ENCODE results near the gene SCGB1C1. TPM values are rescaled to one million over a fixed set of nuclear protein-coding genes. Genes with fewer than 3 reads are reported as not detected.

SCGB1C1 gene
- total RNA-seq, 1 donor from 2014 or later: not detected

DNA sequence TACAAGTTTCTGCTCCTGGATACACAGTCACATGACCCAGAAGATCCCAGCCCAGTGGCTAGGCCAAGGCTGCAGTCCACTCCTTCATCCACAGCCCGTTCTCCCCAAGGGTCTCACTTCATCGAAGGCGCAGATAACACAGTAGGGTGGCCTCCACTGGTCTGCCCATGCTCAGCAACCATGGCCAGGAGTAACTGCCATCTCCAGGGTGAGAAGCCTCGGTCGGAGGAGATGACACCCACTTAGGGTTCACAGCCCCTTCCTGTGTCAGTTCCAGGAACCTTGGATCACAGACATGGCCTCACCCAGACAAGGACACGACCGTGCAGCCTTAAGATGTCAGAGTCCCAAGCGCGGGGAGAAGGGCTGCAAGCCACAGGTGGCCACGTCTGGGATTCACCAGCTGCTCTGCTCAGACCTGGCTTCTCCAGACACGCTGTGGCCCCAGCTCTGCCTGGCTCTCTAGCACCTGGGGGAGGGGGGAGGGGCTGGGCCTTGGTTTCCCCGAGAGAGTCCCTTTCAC, 11.8 kb downstream of the SCGB1C1 start:
- FAIRE-seq: no peak
- no peak for DNase-seq (ENCODE audit: low spot score in 2 of 2)

DNA sequence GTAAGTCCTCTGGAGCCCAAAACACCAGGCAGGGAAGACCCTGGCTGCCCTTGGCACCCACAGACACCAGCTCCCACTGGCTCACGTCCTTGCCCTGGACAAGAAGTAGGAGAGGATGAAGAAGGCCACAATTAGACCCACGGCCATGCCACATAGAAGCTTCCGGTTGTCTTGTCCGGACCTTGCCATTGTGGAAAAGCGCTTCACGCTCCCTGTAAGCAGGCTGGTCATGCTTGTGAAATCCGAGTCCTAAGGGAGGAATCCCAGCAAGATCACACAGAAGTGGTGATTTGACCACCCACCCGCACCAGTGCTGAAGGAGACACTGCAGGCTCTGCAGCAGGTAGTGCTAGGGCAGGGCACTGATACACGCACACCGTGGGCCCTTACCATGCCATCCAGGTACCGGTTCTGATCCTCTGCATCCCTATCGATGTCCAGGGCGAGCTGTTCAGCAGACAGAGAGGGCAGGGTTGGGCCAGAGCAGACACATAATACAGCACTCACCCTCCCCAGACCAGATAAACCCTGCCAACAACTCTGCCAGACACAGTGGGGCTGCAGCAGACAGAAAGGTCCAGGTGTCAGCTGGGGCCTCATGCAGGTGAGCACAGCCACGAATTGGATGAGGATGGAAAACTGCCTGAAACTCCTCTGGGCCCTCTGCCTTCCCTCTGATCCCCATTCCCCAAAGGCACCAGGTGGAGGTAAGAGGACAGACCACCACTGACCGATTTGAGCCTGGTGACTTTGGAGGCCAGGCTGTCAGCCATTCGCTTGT, 12.5 kb downstream of the SCGB1C1 start:
- DNase-seq (ENCODE audit: low spot score in 2 of 2): no peak
- FAIRE-seq: no peak

DNA sequence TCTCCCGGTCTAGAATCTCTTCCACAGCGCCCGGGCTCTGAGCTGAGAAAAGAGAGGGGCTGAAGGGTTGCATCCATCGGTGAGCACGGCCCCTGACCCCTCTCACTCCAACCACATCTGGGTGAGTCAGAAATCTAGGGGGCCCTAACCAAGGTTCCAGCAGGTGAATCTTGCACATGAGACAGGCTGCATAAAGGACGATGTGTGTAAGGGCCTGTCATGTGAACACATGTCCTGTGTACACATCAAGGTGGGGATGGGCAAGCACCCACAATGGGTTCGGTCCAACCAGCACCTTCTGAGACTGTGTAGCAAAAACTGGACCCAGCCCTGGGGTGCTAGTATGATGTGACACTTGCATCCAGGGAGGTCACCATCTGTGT, 13.1 kb downstream of the SCGB1C1 start:
- DNase-seq (ENCODE audit: low spot score in 2 of 2) (no peak), FAIRE-seq (no peak)

DNA sequence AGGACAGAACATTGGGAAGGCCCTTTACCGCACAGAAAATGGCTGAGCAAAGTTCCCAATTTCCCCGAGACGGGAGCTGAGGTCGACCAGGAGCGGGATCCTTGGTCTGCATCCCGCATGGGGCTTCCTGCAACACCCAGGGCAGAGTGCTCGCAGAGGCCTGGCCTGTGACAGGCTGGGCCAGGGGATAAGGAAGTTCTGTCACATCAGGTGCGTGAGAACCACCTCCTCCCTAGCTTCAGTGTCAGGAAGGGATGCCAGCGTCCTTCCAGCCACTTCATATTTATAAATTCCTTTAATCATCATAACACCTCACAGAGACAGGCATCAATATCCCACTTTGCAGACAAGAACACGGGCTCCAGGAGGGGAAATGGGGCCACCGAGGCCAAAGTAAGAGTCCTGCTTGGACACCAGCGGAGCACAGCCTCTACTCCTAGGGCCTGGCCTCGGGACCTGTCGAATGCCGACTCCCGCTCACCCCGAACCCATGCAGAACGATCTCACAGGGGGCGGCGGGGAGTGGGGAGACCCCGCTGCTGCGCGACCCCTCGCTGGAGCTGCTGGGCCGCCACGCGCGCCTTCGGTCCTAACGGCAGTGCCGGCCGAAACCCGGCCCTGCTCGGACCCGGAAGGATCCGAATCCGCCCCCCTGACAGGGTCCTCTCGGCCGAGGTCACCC, 13.8 kb downstream of the SCGB1C1 start:
- FAIRE-seq (no peak), DNase-seq (ENCODE audit: low spot score in 2 of 2) (no peak)

DNA sequence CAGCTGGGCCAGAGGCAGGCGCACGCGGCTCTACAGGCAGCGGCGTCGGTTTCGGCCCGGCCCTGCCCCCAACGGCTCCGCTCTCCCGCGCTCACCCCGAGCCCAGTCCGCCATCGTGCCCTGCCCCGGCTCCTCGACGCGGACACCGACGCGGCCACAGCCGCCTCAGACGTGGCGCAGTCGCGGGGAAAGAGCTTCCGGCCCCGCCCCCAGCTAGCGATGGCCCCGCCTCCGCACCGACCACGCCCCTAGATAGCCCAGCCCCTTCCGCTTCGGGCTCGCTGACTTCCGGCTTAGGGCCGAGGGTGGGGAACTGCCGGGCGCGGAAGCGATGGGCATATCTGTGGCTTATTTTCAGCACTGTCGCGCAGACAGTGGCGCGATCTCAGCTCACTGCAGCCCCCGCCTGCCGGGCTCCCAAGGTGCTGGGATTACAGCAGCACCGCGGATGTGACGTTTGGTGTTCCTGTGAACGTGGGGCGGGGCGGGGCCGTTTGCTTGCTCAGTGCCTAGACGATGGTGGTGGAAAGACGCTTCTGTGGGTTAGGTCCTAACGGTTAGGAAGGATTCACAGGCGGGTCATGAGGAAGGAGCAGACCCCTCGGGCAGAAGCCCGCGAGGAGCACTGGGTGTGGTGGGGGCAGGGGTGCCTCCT, 14.5 kb downstream of the SCGB1C1 start, which contains the start of the genes BET1L and RIC8A:
BET1L (minus strand) TSS at position 192 of the 655 bp plus-strand sequence; CDS start at position 114, 78 bp downstream.
RIC8A (plus strand) TSS at position 501 of the 655 bp plus-strand sequence. CDS start 1,147 bp downstream, outside the sequence.
- FAIRE-seq (no peak), DNase-seq (ENCODE audit: low spot score in 2 of 2) (peak; percentile 100)

DNA sequence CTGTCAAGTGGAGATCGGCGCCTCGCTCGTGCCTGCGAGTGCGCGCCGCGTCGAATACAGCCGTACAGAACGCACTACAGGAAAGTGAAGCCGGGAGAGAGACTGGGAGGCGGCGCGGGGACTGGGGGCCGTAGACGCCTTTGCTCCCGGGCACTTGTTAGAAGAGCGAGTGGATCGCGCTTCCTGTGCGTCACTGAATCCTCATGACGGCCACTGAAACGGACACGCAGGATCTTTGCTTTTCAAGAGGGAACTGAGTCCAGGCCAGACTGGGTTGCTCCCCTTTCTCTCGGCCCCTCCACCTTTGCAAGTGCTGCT, 14.9 kb downstream of the SCGB1C1 start:
- FAIRE-seq (no peak), DNase-seq (ENCODE audit: low spot score in 2 of 2) (peak in 1 of 2 donors; percentile 55)

DNA sequence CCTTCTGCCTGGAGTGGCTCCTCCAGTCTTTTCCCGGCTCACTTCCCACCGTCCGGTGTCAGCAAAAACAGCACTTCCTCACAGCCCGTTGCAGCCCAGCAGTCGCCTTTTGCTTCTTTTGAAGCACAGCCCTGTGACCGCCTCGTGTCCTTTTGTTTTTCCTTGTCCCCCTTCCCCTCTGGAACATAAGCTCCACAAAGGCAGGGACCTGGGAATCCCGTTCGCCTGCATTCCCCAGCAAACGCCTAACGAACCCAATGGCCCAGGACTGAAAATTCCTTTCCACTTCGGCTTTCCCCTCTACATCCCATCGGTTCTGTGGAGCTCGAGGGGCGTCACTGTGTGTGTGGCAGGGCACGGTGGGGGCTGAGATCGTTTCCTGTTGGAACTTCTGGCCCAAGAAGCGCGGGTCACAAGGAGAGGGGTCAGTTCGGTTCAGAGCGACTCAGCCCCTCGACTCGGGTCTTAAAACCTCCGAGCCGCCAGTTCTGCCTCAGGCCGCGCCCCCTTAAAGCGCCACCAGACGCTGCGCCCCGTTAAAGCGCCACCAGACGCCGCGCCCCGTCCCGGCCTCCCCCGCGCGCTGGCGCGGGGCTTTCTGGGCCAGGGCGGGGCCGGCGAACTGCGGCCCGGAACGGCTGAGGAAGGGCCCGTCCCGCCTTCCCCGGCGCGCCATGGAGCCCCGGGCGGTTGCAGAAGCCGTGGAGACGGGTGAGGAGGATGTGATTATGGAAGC, 15.5 kb downstream of the SCGB1C1 start:
- DNase-seq (ENCODE audit: low spot score in 2 of 2) (peak; percentile 93), FAIRE-seq (no peak)

DNA sequence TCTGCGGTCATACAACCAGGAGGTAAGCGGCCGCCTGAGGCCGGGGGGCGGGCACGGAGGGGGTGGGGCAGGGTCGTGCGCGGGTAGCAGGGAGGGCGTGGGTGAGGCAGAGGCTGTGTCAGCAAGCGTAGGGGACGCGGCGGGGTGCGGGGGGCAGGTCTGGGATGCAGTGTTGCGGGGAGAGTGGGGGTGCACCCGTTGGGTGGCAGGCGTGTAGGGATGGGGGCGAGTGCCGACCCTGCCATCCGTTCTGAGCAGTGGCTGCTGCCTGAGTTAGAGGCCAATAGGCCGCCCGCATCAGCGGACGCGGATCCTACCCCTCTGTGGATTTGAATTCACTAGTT, 16.0 kb downstream of the SCGB1C1 start:
- FAIRE-seq (no peak), DNase-seq (ENCODE audit: low spot score in 2 of 2) (no peak)

DNA sequence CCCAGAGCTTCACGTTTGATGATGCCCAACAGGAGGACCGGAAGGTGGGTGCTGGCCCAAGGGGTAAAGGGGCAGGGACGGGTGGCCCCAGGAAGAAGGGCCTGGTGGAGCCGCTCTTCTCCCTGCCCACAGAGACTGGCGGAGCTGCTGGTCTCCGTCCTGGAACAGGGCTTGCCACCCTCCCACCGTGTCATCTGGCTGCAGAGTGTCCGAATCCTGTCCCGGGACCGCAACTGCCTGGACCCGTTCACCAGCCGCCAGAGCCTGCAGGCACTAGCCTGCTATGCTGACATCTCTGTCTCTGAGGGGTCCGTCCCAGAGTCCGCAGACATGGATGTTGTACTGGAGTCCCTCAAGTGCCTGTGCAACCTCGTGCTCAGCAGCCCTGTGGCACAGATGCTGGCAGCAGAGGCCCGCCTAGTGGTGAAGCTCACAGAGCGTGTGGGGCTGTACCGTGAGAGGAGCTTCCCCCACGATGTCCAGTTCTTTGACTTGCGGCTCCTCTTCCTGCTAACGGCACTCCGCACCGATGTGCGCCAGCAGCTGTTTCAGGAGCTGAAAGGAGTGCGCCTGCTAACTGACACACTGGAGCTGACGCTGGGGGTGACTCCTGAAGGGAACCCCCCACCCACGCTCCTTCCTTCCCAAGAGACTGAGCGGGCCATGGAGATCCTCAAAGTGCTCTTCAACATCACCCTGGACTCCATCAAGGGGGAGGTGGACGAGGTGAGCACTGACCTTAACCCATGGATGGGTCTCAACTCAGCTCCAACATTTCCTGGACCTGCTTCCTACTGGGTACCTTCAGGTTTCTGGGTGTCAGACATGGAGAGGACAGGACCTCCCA, 16.6 kb downstream of the SCGB1C1 start:
- DNase-seq (ENCODE audit: low spot score in 2 of 2) (no peak), FAIRE-seq (no peak)

DNA sequence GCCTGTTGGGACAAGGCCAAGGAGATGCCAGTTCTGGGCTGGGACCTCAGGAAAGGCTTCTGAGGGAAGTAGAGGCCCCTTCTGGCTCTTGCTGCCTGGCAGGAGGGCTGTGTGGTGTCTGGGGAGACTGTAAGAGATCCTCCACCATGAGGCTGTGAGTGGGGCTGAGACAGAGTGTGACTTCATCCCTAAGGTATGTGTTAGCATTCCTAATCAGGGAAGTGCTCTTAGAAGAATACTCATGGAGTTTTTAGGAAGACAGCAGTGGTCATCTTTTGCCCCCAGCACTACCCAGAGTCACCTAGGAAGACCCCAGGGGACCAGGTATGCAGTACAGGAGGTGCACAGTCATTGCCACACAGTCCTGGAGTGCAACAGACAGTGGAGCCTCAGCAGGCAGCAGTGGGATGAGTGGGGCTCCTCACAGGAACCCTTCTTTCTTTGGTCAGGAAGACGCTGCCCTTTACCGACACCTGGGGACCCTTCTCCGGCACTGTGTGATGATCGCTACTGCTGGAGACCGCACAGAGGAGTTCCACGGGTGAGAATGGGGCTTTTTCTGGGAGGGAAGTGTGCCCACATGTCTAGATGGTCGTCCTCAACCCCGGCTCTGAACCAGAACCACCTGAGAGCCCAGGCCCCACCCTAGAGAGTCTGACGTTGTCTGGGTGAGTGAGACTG, 17.4 kb downstream of the SCGB1C1 start:
- DNase-seq (ENCODE audit: low spot score in 2 of 2) (no peak), FAIRE-seq (no peak)

DNA sequence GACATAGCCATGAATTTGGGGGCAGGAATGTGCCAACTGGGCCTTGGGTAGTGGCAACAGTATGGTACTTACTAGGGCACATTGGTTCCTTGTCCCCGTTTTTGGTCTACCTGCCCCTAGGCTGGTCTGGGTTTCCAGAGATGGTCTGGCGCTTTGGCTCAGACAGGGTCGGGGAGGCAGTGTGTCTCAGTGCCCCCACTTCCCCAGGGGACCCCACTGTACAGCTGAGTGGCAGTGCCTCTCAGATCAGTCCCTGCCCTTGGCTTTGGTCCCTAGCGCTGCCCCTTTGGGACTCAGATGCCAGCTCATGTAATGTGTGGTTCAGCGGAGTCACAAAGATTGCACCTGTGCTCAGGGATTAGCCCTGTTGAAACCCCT, 17.9 kb downstream of the SCGB1C1 start:
- FAIRE-seq (no peak), DNase-seq (ENCODE audit: low spot score in 2 of 2) (no peak)

DNA sequence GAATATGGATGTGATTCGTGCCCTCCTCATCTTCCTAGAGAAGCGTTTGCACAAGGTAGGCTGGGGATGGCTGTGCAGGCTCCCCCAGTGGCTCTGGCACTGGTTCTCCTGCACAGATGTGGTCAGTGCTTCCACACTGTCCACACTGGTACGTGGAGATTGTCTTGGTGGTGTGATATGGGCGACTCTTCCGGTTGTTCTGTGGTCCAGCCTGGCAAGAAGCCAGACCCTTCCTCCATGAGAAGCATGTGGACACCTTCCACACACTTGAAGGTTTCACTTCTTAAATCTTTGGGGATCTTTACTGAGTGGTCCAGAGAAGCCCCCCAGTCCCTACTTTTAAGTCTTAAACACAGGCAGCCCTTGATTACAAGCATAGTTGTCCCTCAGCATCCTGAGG, 18.4 kb downstream of the SCGB1C1 start:
- no peak for FAIRE-seq

DNA sequence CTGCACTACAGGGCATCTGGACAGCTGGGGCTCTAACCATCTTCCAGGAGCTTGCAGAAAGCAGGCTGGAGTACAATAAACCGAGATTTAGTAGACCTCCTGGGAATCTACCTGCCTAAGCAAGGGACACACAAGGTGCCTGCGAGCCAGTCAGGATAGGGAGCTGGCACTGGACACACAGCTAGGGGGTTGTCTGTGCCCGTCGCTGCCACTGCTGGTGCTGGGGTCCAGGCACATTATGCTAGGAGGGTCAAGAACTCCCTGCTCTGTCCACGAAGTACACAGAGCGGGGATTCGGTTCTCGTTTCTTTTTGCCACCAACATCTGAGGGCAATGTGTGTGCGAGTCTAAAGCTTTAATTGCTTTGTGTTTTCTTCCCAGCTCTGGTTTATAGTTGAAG, 18.9 kb downstream of the SCGB1C1 start:
- no peak for FAIRE-seq
- DNase-seq (ENCODE audit: low spot score in 2 of 2): no peak

More for the DNA sequence above, 18.4 kb downstream of the SCGB1C1 start:
- no peak for DNase-seq (ENCODE audit: low spot score in 2 of 2)

DNA sequence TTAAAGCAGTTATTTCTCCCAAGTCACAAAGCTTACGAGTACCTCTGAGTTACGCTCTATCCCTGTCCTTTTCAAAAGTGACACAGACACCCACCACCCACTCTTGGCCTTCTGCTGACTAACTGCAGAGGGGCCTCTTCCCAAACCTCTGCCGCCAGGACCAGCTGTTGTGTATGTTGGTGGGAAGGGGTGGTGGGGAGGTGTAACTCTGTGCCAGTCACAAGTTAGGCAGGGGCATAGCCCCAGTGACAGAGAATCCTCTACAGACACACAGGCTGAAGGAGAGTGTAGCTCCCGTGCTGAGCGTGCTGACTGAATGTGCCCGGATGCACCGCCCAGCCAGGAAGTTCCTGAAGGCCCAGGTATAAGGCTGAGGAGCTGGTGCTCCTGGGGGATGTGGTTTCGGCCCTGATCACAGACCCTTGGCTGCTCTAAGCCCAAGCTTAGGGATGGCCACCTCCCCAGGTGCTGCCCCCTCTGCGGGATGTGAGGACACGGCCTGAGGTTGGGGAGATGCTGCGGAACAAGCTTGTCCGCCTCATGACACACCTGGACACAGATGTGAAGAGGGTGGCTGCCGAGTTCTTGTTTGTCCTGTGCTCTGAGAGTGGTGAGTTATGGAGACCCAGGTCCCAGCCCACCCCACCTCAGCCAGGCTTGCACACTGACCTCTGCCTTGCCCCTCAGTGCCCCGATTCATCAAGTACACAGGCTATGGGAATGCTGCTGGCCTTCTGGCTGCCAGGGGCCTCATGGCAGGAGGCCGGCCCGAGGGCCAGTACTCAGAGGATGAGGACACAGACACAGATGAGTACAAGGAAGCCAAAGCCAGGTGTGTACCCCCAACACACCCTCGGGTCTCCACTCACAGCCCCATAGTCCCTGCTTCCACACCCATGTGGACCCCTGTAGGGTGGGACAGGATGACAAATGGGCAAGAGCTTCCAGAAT, 19.5 kb downstream of the SCGB1C1 start:
- FAIRE-seq (no peak), DNase-seq (ENCODE audit: low spot score in 2 of 2) (no peak)

DNA sequence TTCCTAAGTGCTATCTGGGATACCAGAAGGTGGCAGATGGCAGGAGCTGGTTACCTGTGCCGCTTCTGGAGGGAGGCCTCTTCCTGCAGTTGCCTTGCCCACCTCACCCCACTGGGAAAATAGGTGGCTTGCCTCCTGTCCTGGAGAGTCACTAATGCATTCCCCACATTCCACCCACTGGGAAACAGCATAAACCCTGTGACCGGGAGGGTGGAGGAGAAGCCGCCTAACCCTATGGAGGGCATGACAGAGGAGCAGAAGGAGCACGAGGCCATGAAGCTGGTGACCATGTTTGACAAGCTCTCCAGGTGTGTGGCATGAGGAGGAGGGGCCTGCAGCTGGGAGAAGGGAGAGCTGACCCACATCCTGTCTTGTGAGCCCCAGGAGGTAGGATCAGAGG, 20.2 kb downstream of the SCGB1C1 start:
- no peak for FAIRE-seq
- DNase-seq (ENCODE audit: low spot score in 2 of 2): no peak

DNA sequence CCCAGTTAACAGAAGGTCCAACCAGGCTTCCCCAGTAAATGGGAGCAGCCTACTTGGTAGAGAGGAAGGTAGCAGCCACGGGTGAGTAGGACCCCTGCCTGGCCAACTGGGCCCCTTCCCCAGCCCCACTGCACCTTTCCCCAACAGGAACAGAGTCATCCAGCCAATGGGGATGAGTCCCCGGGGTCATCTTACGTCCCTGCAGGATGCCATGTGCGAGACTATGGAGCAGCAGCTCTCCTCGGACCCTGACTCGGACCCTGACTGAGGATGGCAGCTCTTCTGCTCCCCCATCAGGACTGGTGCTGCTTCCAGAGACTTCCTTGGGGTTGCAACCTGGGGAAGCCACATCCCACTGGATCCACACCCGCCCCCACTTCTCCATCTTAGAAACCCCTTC, 21.2 kb downstream of the SCGB1C1 start:
- FAIRE-seq (no peak), DNase-seq (ENCODE audit: low spot score in 2 of 2) (no peak)

DNA sequence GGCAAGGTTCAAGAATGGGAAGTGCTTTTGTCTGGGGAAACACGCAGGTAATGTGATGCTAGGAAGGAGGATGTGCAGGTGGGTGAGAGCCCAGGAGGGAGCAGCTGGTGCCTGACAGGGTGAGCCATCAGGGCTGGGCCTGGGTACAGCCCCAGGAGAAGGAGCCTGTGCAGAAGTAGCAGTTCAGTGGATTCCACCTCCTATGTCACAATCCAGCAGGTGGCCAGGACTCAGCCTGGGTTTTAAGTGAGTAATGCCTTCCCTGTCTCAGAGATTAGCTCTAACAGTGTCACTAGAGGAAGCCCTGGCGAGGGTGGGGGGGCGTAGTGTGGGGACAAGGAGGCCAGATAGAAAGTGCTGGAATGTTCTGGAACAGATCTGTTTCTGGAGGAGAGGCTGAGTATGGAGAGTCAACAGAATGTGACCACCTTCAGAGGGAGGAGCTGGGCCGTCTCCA, 22.7 kb downstream of the SCGB1C1 start:
- DNase-seq (ENCODE audit: low spot score in 2 of 2) (no peak), FAIRE-seq (no peak)
